Liver (tissue), 9 donors: ENCODE results near the gene SNX10. TPM values are rescaled to one million over a fixed set of nuclear protein-coding genes. Genes with fewer than 3 reads are reported as not detected.

Experiments
- DNase-seq: peaks from one replicate; pipeline ENCODE4 v3.0.0-alpha.2; 2017; ENCODE audit warnings: low spot score
- H3K27ac ChIP-seq, 2 donors: one replicate each; pipeline ENCODE4 v1.7.0; 2013; ENCODE audit warnings: inconsistent platforms in 2 of 2, low read length in 2 of 2, control low read depth in 1 of 2, low read depth in 1 of 2, mild to moderate bottlenecking in 1 of 2
- H3K27me3 ChIP-seq, 4 donors: one replicate each; pipeline versions ENCODE4 v1.6.1 to v1.7.0; 2013; ENCODE audit warnings: low read length in 3 of 4, inconsistent platforms in 1 of 4, mild to moderate bottlenecking in 1 of 4, moderate library complexity in 1 of 4; ENCODE audit not compliant: control insufficient read depth in 4 of 4, insufficient read depth in 4 of 4
- H3K36me3 ChIP-seq, 4 donors: one replicate each; pipeline versions ENCODE4 v1.6.1 to v1.7.0; 2013; ENCODE audit warnings: low read length in 3 of 4, mild to moderate bottlenecking in 3 of 4, low read depth in 1 of 4, moderate library complexity in 1 of 4; ENCODE audit not compliant: control insufficient read depth in 4 of 4, insufficient read depth in 3 of 4
- H3K4me1 ChIP-seq, 4 donors: one replicate each; pipeline versions ENCODE4 v1.6.1 to v1.7.0; 2013; ENCODE audit warnings: low read length in 3 of 4, mild to moderate bottlenecking in 3 of 4, moderate library complexity in 1 of 4; ENCODE audit not compliant: control insufficient read depth in 4 of 4, insufficient read depth in 4 of 4
- H3K4me3 ChIP-seq, 3 donors: one replicate each; pipeline versions ENCODE4 v1.6.1 to v1.7.0; 2013; ENCODE audit warnings: low read length in 3 of 3, control low read depth in 1 of 3, low read depth in 1 of 3, mild to moderate bottlenecking in 1 of 3
- H3K9ac ChIP-seq, 2 donors: one replicate each; pipeline ENCODE4 v1.7.0; 2013; ENCODE audit warnings: low read length in 2 of 2, mild to moderate bottlenecking in 2 of 2, moderate library complexity in 2 of 2, control low read depth in 1 of 2, low read depth in 1 of 2
- H3K9me3 ChIP-seq, 4 donors: one replicate each; pipeline versions ENCODE4 v1.6.1 to v1.7.0; 2013; ENCODE audit warnings: low read length in 3 of 4; ENCODE audit not compliant: control insufficient read depth in 4 of 4
- ATF3 ChIP-seq: IDR thresholded peaks from 2 replicates; pipeline ENCODE4 v1.6.1; 2016; ENCODE audit warnings: antibody characterized with exemption
- EGR1 ChIP-seq, 2 donors: IDR thresholded peaks; 2 replicates each; pipeline ENCODE4 v1.6.1; 2016 to 2018; ENCODE audit warnings: antibody characterized with exemption in 2 of 2, low read depth in 2 of 2
- FOXA1 ChIP-seq: IDR thresholded peaks from 2 replicates; pipeline ENCODE4 v1.6.1; 2016; ENCODE audit warnings: antibody characterized with exemption
- FOXA2 ChIP-seq: IDR thresholded peaks from 2 replicates; pipeline ENCODE4 v1.6.1; 2016; ENCODE audit warnings: antibody characterized with exemption
- GABPA ChIP-seq, 2 donors: IDR thresholded peaks in 1 of 2; conservative IDR thresholded peaks in 1 of 2; 2 replicates each; pipeline ENCODE4 v1.6.1; 2016; ENCODE audit warnings: antibody characterized with exemption in 2 of 2, mild to moderate bottlenecking in 1 of 2, moderate library complexity in 1 of 2
- HNF4A ChIP-seq, 2 donors: conservative IDR thresholded peaks; 2 replicates each; pipeline ENCODE4 v1.6.1; 2016; ENCODE audit warnings: antibody characterized with exemption in 2 of 2, mild to moderate bottlenecking in 2 of 2
- HNF4G ChIP-seq: IDR thresholded peaks from 2 replicates; pipeline ENCODE4 v1.6.1; 2016; ENCODE audit warnings: antibody characterized with exemption
- JUND ChIP-seq, 2 donors: IDR thresholded peaks; 2 replicates each; pipeline ENCODE4 v1.6.1; 2016; ENCODE audit warnings: antibody characterized with exemption in 2 of 2
- NR2F2 ChIP-seq: IDR thresholded peaks from 2 replicates; pipeline ENCODE4 v1.6.1; 2016; ENCODE audit warnings: antibody characterized with exemption
- RAD21 ChIP-seq, 2 donors: IDR thresholded peaks; 2 replicates each; pipeline ENCODE4 v1.6.1; 2016; ENCODE audit warnings: antibody characterized with exemption in 2 of 2, mild to moderate bottlenecking in 2 of 2
- RXRA ChIP-seq, 2 donors: IDR thresholded peaks; 2 replicates each; pipeline ENCODE4 v1.6.1; 2017 to 2018; ENCODE audit warnings: antibody characterized with exemption in 2 of 2, mild to moderate bottlenecking in 1 of 2
- SP1 ChIP-seq: IDR thresholded peaks from 2 replicates; pipeline ENCODE4 v1.6.1; 2018; ENCODE audit warnings: antibody characterized with exemption, mild to moderate bottlenecking
- TAF1 ChIP-seq: conservative IDR thresholded peaks from 2 replicates; pipeline ENCODE4 v1.6.1; 2016; ENCODE audit warnings: antibody characterized with exemption, mild to moderate bottlenecking
- YY1 ChIP-seq: IDR thresholded peaks from 2 replicates; pipeline ENCODE4 v1.6.1; 2016; ENCODE audit warnings: antibody characterized with exemption, mild to moderate bottlenecking
- WGBS: extraction: QIAGEN DNeasy Blood & Tissue Kit; methylation state at CpG from one replicate; pipeline ENCODE4 v1.1.7; 2013; 5-methylcytosine and 5-hydroxymethylcytosine counted together
- polyA plus RNA-seq, 2 donors: library from polyadenylated mRNA; stranded (reverse) in 1 of 2; unstranded in 1 of 2; fragments of 200-250 nt in 1 of 2; fragments of >200 nt in 1 of 2; fragmentation: Nextera tagmentation in 1 of 2; extraction: Ambion mirVana in 1 of 2; gene quantifications; one replicate each; pipeline versions ENCODE4 v1.2.1 to v1.2.3, GENCODE V29; 2013 to 2015
- total RNA-seq, 2 donors: library from RNA; depleted of rRNA; stranded (reverse); fragments of >200 nt; gene quantifications; one replicate each; pipeline ENCODE4 v1.2.3, GENCODE V29; 2014
- TF ChIP-seq, protein P1 (sequence below): IDR thresholded peaks from 2 replicates; pipeline ENCODE4 v1.6.1; 2016; ENCODE audit warnings: antibody characterized with exemption, mild to moderate bottlenecking
- TF ChIP-seq, protein P2 (sequence below): fragments of 150-350 bp; IDR thresholded peaks from 2 replicates; pipeline ENCODE4 v1.5.1; 2017; ENCODE audit warnings: improper control_type of control experiment, low read depth, low read length; ENCODE audit not compliant: missing input control
- TF ChIP-seq, protein P3 (sequence below): IDR thresholded peaks from 2 replicates; pipeline ENCODE4 v1.6.1; 2016; ENCODE audit warnings: antibody characterized with exemption
- donor health status: healthy.
- donor health status: healthy.
- donor health status: healthy.
- donor health status: healthy.
- donor health status: healthy.

The SNX10 gene
- total and polyA plus RNA-seq, 4 donors: 5.9 to 15.9 (median 12.8) TPM

DNA sequence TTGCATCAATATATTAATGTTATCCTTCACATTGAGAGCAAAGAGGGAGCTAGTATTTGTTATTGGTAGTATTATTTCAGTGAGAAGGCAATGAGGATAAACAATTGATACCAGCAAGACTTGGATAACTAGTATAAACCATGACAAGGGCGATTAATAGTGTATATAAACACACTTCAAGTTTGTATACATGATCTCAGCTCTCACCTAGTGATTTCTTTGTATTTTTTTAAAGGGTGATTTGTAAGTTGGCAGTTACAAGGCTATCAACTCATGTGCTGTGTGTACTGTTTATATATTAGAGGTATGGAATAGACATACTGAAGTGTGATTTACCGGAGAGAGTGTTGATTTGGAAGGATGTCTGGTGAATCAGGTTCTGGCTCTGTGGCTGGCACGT is 88.0 kb downstream of the SNX10 start (continued):
- TF ChIP-seq, protein P1, sequence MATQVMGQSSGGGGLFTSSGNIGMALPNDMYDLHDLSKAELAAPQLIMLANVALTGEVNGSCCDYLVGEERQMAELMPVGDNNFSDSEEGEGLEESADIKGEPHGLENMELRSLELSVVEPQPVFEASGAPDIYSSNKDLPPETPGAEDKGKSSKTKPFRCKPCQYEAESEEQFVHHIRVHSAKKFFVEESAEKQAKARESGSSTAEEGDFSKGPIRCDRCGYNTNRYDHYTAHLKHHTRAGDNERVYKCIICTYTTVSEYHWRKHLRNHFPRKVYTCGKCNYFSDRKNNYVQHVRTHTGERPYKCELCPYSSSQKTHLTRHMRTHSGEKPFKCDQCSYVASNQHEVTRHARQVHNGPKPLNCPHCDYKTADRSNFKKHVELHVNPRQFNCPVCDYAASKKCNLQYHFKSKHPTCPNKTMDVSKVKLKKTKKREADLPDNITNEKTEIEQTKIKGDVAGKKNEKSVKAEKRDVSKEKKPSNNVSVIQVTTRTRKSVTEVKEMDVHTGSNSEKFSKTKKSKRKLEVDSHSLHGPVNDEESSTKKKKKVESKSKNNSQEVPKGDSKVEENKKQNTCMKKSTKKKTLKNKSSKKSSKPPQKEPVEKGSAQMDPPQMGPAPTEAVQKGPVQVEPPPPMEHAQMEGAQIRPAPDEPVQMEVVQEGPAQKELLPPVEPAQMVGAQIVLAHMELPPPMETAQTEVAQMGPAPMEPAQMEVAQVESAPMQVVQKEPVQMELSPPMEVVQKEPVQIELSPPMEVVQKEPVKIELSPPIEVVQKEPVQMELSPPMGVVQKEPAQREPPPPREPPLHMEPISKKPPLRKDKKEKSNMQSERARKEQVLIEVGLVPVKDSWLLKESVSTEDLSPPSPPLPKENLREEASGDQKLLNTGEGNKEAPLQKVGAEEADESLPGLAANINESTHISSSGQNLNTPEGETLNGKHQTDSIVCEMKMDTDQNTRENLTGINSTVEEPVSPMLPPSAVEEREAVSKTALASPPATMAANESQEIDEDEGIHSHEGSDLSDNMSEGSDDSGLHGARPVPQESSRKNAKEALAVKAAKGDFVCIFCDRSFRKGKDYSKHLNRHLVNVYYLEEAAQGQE: no peak

GRCh38 chr7:26381476-26382353 is 90.1 kb downstream of the SNX10 start:
- Histone ChIP-seq H3K4me1 (peaks cover 0 to 6% (median 2%) of the 10 kb centered on the region in 4 donors), H3K9ac (no peak overlapping the region), H3K9me3 (no peaks in the 10 kb centered on the region), H3K27me3 (no peaks in the 10 kb centered on the region), H3K27ac (no peak overlapping the region), H3K4me3 (no peak overlapping the region), H3K36me3 (no peaks in the 10 kb centered on the region)
- no peak for DNase-seq
- TF ChIP-seq FOXA1: no peak
- no peak for TF ChIP-seq NR2F2
- TF ChIP-seq YY1: no peak
- TF ChIP-seq HNF4A (conservative IDR thresholded peaks at IDR 0.05): no peak
- 83% methylated on average over 10 of the region's 10 CpGs for WGBS

- no peak overlapping the region for H3K27ac ChIP-seq
- no peak for DNase-seq
- no peaks in the 10 kb centered on the region for H3K27me3 ChIP-seq
- no peaks in the 10 kb centered on the region for H3K4me1 ChIP-seq
- TF ChIP-seq HNF4G (no peak), JUND (IDR thresholded peaks at IDR 0.05) (no peak), EGR1 (IDR thresholded peaks at IDR 0.05; ENCODE audit: low read depth in 2 of 2) (no peak), RXRA (IDR thresholded peaks at IDR 0.05) (no peak), RAD21 (IDR thresholded peaks at IDR 0.05) (no peak), FOXA1 (no peak), SP1 (no peak), ATF3 (no peak), YY1 (no peak), GABPA (IDR thresholded peaks at IDR 0.05 in 1 of 2, conservative IDR thresholded peaks at IDR 0.05 in 1 of 2) (no peak), FOXA2 (no peak), HNF4A (conservative IDR thresholded peaks at IDR 0.05) (no peak), TAF1 (no peak)
- TF ChIP-seq, protein P2, sequence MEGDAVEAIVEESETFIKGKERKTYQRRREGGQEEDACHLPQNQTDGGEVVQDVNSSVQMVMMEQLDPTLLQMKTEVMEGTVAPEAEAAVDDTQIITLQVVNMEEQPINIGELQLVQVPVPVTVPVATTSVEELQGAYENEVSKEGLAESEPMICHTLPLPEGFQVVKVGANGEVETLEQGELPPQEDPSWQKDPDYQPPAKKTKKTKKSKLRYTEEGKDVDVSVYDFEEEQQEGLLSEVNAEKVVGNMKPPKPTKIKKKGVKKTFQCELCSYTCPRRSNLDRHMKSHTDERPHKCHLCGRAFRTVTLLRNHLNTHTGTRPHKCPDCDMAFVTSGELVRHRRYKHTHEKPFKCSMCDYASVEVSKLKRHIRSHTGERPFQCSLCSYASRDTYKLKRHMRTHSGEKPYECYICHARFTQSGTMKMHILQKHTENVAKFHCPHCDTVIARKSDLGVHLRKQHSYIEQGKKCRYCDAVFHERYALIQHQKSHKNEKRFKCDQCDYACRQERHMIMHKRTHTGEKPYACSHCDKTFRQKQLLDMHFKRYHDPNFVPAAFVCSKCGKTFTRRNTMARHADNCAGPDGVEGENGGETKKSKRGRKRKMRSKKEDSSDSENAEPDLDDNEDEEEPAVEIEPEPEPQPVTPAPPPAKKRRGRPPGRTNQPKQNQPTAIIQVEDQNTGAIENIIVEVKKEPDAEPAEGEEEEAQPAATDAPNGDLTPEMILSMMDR: no peak
- TF ChIP-seq, protein P3, sequence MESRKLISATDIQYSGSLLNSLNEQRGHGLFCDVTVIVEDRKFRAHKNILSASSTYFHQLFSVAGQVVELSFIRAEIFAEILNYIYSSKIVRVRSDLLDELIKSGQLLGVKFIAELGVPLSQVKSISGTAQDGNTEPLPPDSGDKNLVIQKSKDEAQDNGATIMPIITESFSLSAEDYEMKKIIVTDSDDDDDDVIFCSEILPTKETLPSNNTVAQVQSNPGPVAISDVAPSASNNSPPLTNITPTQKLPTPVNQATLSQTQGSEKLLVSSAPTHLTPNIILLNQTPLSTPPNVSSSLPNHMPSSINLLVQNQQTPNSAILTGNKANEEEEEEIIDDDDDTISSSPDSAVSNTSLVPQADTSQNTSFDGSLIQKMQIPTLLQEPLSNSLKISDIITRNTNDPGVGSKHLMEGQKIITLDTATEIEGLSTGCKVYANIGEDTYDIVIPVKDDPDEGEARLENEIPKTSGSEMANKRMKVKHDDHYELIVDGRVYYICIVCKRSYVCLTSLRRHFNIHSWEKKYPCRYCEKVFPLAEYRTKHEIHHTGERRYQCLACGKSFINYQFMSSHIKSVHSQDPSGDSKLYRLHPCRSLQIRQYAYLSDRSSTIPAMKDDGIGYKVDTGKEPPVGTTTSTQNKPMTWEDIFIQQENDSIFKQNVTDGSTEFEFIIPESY: no peak
- TF ChIP-seq, protein P1: no peak
- H3K9ac ChIP-seq: no peak overlapping the region
- no peak overlapping the region for H3K4me3 ChIP-seq
- no peaks in the 10 kb centered on the region for H3K36me3 ChIP-seq
- no peaks in the 10 kb centered on the region for H3K9me3 ChIP-seq
These were observed 93.6 kb downstream of the SNX10 start for GRCh38 chr7:26385240-26385639.
